CD4-positive, alpha-beta T cell treated with Interleukin-2 at 100 ng/mL for 4 hours (primary cell): ENCODE measurements around the gene ARID4B.
A peak's percentile ranks its signal among the peaks of the same experiment; 100 is the strongest.
"Not testable (repeated sequence)": the region's sequence is repeated elsewhere in the genome, so short reads cannot be mapped to it uniquely, and the experiment has no call there.

ENCODE experiments used
- DNase-seq: peaks from one replicate; pipeline ENCODE4 v3.0.0-alpha.2; 2020; ENCODE audit warnings: low spot score

Gene ARID4B

DNA sequence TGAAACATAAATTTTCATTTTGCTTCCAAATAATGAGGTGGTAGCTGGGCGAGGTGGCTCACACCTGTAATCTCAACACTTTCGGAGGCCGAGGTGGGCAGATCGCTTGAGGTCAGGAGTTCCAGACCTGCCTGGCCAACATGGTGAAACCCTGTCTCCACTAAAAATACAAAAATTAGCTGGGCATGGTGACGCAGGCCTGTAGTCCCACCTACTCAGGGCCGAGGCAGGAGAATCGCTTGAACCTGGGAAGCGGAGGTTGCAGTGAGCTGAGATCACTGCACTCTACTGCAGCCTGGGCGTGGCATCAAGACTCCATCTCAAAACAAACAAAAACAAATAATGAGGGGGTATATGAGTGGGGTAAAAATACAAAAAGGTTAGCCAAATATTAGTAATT lies 168.0 kb downstream of the ARID4B start:
- DNase-seq, result not testable (repeated sequence)

DNA sequence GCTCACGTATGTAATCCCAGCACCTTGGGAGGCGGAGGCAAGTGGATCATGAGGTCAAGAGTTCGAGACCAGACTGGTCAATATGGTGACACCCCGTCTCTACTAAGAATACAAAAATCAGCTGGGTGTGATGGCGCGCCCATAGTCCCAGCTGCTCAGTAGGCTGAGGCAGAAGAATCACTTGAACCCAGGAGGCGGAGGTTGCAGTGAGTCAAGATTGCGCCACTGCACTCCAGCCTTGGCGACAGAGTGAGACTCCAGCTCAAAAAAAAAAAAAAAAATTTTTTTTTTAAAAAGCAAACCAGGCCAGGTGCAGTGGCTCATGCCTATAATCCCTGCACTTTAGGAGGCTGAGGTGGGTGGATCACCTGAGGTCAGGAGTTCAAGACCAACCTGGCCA lies 168.7 kb downstream of the ARID4B start:
- DNase-seq, result not testable (repeated sequence)

DNA sequence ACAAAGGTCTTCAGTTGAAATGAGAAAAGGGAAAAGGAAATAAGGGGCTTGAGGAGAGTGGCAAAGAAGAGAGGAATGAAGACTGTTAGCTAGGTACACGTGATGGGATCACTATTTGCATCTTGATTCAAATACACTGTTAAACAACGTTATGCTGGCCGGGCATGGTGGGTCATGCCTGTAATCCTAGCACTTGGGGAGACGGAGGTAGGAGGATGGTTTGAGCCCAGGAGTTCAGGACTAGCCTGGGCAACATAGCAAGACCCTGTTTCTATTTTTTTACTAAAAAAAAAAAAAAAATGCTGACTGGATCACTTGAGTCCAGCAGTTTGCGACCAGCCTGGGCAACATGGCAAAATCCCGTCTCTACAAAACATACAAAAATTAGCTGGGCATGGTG lies 169.3 kb downstream of the ARID4B start:
- DNase-seq, result no peak

DNA sequence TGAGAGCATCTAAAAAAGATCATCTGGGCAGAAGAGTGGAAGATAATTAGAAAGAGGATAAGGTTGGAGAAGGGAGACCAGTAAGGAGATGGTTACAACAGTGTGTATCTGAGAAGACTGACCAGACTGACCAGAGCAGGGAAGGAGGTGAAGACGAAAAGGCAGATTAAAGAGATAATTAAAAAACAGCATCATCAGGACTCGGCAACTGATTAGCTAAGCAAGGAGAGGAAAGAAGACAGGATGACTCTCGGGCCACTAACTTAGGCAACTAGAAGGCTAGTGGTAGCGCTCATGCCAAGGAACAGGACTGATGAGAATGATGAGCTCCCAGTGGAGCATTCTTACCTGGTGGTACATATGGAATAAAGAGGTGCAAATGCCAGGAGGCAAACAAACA lies 170.8 kb downstream of the ARID4B start:
- no peak for DNase-seq

DNA sequence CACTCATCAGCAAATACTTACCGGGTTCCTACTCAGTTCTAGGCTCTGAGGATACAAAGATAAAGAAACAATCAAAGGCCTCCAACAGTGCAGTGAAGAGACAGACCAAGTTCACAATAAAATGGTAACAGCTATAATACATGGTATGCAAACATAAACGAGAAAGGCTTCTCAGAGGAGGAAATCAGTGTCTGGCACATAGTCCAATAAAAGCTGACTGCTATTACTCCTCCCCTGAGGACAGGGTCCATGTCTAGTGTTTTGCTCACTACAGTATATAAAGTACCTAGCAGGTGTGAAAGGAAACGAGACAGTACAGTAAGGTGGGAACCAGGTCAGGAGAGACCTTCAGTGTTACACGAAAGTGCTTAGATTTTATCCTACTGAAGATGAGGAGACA lies 171.2 kb downstream of the ARID4B start:
- no peak for DNase-seq

DNA sequence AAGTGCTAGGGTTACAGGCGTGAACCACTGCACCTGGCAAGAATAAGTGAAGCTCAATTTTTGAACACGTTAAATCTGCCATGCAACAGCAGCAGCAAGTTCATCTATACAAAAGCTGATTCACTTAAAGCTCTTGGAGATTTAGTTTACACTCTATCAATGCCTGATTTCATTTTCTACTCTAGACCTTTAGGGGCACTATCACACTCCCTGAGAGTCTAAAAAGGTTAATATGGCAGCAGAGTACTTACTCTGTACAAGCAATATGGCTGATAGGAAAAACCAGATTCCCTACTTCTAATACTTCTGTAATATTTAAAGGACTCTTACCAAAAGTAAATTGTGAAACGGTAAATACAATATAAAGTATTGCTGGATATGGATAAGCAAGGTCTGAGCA lies 171.7 kb downstream of the ARID4B start:
- DNase-seq, result no peak

DNA sequence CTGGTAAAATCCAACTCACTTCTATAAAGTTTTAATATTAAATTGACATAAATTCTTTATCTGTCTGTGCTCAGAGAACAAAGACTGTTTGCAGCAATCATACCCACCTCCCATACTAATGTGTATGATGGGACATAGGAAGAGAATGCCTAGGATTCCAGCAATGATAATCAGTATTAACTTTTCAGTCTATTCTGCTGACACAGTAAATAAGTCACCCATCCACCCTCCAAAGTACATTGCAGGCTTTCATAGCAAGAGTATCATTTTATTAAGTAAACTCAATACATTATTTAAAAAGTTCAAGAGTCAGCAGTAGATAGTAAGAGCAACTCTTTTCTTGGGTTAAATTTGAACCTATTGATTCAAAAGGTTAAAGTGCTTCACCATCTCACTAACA lies 175.7 kb downstream of the ARID4B start:
- DNase-seq, result no peak

DNA sequence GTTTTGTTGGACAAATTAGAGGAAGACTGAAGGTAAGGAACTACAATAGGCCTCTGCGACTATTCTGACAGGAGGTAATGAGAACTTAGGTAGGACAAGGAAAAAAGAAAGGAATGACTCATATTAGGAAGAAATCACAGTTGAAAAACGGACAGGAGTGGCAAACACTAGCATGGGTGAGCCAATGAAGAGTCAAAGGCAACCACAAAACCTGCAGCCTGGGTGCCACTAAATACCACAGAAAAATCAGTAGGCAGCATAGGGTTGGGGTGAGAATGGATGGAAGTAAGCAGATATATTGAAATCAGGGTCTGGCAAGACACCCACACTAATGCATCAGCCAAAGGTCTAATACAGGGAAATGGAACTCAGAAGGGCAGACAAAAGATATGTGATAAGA lies 176.9 kb downstream of the ARID4B start:
- DNase-seq, result no peak

DNA sequence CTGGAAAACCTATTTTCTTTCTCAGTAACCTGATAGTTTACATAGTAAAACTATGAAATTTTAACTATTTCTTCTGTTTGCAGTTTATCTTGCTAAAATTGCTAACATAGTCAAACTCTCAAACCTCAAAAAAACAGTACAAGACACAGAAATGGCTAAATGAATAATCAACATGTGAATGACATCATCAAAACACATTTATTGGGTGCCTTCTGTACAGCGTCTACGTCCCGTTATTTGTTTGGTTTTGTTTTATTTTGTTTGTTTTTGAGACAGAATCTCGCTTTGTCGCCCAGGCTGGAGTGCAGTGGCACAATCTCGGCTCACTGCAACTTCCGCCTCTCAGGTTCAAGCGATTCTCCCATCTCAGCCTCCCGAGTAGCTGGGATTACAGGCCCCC lies 178.2 kb downstream of the ARID4B start:
- no peak for DNase-seq

DNA sequence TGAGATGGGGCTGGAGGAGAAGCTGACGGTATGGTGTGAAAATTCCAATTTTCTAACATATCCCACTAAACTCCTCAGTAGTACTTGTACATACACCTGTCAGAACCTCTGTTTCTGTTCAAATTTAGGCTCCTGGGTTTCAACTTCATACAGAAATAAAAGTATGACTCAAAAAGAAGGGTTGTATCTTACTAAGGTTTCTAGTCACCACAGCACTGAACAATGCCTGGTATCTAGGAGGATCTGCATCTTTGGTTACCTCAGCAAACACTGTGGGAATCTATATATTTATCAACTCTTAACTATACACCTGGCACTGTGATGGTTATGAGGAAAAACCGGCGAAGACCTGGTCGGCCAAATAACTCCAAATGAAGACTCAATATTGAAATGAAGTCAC lies 180.7 kb downstream of the ARID4B start:
- no peak for DNase-seq

DNA sequence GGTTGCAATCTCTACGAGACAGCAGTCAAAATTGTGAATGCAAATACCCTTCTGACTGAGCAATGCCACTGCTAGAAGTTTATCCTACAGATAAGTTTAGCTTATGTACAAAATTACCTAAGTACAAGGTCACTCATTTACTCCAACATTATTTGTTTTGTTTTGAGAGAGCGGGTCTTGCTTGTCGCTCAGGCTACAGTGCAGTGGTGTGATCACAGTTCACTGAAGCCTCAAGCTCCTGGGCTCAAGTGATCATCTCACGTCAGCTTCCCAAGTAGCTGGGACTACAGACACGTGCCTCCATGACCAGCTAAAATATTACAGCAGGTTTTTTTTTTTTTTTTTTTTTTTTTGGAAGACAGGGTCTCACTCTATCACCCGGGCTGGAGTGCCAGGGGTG lies 182.3 kb downstream of the ARID4B start:
- DNase-seq, result no peak

DNA sequence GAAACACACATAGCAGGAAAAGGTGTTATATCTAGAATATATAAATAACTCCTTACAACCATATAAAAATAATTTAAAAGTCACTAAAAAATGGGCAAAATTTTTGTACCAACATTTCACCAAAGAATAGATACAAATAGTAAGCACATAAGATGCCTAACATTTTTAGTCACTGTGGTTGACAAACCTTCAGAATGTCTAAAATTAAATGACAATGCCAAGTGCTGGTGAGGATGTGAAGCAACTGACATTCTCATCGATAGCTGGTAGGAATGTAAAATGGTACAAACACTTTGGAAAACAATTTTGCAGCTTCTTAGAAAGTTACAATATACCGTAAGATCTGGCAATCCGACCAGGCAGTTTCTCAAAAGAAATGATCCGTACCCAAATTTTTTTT lies 185.0 kb downstream of the ARID4B start:
- DNase-seq, result no peak

DNA sequence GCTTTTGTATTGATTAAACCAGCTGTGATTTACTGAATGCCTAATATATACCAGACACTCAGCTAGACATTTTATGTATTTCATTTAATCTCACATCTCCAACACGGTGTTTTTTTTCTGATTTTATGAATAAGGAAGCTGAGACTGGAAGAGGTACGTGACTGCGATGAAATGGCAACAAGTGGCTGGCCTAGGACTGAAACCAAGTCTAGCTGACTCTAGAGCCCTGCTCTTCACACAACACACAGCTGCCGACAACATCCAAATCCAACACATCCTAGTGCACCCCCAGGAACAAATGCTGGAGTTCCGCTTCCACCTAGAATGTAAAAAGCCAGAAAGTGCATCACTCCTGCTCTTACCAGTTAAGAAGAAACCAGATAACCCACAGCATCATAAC lies 188.7 kb downstream of the ARID4B start:
- DNase-seq, result no peak

DNA sequence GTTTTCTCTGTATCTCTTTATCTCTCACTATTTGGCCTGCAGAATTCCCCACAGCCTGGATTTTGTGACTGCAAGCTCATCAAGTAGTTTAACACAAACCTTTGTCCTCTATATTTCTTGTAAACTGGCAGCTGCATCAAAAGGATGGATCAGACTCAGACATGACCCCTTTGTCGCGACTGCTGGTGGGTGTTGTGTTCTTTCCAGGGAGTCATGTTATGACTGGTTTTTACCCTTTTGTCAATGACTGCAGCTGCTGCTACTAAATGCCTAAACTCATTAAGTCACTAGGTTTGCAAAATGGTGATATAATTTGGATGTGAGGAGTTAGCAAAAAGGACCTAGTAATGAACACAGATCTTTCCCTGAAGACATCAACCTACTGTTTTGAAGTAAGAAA lies 189.2 kb downstream of the ARID4B start:
- DNase-seq, result no peak

DNA sequence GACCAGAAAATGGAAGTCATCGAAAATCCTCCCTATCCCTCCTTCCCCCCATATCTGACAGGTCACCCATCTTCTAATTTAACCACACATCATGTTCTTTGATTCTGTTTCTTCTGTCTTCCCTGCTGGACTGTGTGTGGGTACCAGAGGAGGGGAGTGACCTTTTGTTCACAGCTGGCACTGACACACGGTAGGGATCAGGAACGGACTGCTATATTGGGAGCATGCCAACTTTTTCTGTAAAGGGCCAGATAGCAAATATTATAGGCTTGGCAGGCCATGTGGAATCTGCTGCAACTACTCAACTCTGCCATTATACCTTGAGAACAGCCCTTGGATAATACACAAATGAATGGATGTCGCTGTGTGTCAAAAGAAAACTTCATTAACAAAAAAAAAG lies 191.9 kb downstream of the ARID4B start:
- DNase-seq, result no peak

DNA sequence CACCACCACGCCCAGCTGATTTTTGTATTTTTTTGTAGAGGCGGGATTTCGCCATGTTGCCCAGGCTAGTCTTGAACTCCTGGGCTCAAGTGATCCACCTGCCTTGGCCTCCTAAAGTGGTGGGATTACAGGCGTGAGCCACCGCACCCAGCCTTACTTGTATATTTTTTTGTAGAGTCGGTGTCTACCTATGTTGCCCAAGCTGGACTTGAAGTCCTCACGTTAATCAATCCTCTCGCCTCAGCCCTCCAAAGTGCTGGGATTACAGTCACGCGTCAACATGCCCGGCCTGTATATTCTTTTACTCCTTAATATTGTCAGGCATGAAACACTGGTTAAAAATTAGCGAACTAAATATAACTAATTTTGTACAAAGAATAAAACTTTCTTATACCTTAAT lies 193.8 kb downstream of the ARID4B start:
- DNase-seq, result no peak

DNA sequence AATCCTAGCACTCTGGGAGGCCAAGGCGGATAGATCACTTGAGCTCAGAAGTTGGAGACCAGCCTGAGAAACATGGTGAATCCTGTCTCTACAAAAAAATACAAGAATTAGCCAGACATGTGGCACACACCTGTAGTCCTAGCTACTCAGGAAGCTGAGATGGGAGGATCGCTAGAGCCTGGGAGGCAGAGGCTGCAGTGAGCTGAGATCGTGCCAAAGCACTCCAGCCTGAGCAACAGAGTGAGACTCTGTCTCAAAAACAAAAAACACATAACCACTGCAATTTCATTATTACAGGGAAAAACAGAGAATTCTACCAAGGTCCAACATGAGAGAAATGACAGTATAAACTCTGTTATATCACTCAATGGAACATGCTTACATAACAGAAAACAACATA lies 194.9 kb downstream of the ARID4B start:
- no peak for DNase-seq

DNA sequence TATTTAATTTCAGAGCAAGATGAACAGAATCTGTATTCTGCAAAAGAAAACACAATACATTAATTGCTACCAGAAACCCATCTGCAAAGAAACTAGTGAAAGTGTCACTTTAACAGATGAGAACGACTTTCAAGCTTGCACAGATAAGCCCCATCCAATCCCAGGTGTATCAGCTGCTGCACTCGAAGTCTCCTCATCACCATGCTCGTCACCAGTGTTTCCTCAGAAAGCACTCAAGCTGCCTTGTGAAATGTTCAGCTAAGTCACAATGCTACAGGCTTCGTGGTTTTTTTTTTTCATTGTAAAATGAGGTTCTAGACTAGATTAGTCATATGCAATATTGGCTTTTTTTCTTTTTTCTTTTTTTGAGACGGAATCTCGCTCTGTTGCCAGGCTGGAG lies 196.0 kb downstream of the ARID4B start:
- DNase-seq, result no peak

DNA sequence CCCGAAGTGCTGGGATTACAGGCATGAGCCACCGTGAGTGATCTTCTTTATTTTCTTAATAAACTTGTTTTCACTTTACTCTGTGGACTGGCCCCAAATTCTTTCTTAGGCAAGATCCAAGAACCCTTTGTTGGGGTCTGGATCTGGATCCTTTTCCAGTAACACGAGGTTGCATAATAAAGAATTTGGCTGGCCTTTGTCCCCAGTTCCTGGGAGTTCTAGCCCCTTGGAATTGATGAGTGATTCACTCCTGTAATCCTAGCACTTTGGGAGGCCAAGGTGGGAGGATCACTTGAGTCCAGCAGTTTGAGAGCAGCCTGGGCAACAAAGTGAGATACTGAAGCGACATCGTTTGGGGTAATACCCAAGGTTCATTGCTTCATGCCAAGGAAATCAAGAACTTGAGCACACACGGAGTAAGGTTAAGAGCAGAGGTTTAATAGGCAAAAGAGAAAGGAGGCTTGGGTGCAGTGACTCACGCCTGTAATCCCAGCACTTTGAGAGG lies 197.2 kb downstream of the ARID4B start:
- DNase-seq, result no peak

DNA sequence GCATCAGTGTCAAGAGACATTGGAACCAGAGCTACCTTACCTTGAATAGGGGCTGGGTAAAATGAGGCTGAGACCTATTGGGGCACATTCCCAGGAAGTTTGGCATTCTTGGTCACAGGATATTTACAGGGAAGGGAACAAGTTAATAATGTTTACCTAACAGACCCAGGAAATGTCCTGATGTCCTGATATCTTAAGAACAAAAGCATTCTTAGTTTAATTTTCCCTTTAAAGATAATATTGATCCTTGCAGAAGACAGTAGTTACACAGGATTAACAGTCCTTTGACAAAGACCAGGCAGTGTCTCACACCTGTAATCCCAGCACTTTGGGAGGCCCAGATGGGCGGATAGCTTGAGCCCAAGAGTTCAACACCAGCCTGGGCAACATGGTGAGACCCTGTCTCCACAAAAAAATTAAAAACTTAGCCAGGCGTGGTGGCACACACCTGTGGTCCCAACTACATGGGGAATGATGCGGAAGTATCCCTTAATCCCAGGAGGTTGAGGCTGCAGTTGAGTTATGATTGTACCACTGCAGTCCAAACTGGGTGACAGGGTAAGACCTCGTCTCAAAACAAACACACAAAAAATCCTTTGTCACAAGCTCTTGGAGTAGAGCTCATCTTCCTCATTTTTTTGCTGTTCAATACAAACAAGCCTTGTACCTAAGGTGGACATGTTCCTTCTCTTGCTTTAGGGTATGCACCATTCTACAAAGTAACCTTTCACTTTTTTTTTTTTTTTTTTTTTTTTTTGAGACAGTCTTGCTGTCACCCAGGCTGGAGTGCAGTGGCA lies 198.0 kb downstream of the ARID4B start:
- DNase-seq, result no peak

DNA sequence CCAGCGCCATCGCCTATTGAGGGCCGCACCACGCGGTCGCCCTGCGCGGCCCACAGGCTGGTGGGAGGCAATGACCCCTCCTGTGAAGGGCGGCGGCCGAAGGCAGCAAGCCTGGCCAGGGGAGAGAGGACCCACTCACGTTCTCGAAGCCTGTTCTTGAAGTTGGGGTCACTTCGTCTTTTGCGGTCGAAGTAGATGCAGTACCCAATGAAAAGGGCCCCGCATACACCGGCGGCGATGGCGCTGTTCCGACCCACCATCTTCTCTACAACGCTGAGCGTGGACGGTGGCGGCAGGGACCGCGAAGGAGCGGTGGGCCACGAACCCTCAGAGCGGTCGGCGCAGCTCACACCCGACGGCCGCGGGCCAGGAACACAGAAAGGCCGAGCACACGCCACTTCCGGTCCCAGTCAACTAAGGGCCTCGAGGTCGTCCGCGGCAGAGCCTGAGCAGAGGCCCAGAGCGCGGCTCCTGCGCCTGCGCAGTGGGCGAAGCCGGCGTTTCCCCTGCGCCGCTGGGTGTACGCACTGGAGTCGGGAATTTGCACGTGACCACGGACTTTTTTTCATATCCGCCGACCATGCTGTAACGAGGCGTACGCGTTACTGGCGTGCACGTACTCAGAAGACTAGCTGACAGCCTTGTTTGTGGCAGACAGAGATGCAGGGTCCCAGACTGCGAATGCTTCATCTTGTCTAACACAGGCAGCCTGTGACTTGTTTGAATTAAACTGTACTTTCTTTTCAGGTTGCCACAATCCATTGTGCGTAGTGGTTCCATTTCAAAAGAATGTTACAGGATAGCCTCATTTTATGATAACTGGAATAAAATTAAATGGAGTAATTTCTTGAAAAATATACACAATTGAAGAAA lies 199.3 kb downstream of the ARID4B start, which contains the start of gene TOMM20:
TSS of gene TOMM20 (minus strand) at position 382 of the 873 bp plus-strand sequence. CDS start at position 260, 122 bp downstream.
- DNase-seq, result peak; percentile 96

DNA sequence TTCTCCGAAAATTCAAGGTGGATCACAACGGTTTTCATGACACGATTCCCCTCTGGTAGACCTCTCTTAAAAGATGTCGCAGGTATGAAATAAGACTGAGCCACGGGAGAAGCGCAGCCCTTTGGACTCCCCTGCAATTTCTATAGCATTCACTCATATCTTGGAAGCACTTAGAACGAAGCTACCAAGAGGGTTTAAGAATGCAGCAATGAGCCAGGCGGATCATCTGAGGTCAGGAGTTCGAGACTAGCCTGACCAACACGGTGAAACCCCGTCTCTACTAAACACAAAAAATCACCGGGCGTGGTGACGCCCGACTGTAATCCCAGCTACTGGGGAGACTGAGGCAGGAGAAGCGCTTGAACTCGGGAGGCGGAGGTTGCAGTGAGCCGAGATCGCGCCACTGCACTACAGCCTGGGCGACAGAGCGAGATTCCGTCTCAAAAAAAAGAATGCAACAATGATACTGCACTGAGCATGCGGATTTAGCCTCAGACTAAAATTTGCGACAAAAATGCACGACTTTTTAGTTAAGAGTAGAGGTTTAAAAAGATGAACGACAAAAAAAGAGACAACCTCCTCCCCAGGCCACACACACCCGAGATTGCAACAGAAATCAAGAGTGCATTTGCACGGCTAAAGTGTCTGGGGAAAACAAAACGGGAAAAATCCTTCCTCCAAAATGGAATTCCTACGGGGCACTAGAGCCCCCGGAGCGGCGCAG lies 200.1 kb downstream of the ARID4B start:
- DNase-seq, result peak; percentile 27
